ENCODE results near the gene TMUB1. TPM values are rescaled to one million over a fixed set of nuclear protein-coding genes. Genes with fewer than 3 reads are reported as not detected.

TMUB1 gene
- total and polyA plus RNA-seq, 9 of the 15 experiments (the other 6 are each of a cell fraction or from before 2014, with no cell fraction given), result 0.14 to 241 (median 74.1) TPM

DNA sequence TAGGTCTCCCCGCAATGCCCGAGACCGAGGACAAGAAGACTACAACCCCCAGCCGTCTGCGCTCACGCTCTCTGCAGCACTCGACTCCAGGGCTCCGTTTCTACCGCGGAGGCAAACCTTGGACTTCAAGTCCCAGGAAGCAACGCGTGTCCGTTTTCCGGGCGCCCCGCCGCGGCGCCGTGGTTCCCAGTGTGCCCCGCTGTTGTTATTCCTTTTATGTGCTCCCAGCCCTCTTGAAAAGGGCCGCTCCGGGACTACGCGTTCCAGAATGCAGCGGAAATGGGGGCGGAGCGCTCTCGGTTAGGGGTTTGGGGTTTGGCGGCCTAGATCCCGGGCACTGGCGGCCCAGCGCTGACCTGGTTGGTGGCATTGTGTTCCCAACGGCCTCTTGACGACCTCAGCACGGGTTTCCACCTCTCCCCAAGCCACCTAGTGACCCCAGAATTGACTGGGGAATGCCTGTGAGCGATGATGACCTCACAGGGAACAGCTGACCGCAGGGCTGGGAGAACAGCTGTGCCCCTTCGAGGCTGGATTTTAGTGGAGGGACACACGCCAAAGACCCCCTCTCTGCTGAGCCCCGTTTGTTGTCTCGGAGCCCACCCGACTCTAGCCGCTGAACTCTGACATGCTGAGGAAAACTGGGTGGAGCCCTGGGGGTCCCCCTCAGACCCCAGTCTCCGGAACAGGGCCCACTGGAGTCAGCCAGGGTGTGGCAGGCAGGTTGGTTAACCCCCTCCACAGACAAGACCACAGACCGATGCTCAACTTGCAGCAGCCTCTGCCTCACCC, 25.1 kb downstream of the TMUB1 start:
- BruUV-seq (replicated peaks), result no TSS peak
- TF ChIP-seq, protein P1, sequence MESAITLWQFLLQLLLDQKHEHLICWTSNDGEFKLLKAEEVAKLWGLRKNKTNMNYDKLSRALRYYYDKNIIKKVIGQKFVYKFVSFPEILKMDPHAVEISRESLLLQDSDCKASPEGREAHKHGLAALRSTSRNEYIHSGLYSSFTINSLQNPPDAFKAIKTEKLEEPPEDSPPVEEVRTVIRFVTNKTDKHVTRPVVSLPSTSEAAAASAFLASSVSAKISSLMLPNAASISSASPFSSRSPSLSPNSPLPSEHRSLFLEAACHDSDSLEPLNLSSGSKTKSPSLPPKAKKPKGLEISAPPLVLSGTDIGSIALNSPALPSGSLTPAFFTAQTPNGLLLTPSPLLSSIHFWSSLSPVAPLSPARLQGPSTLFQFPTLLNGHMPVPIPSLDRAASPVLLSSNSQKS (CRISPR knock-in tag; IDR thresholded peaks at IDR 0.05), result no peak
- TF ChIP-seq ZNF695 (CRISPR knock-in tag; IDR thresholded peaks at IDR 0.05) (no peak), ZNF584 (CRISPR knock-in tag; IDR thresholded peaks at IDR 0.05; ENCODE audit: low read depth) (0 out of 2 replicates have a peak, but pooled peaks have one; percentile 70), ZC3H8 (IDR thresholded peaks at IDR 0.05) (no peak), POLR2B (IDR thresholded peaks at IDR 0.05; ENCODE audit: low read depth, partially characterized antibody) (peak; percentile 70), ZNF121 (CRISPR knock-in tag; conservative IDR thresholded peaks at IDR 0.05) (no peak), HEY1 (CRISPR knock-in tag; IDR thresholded peaks at IDR 0.05; ENCODE audit: borderline replicate concordance) (peak; percentile 69; the same call in 1 of the 2 replicates), SMAD1 (IDR thresholded peaks at IDR 0.05; ENCODE audit: low read depth, low read length, partially characterized antibody) (peak; percentile 20), CC2D1A (IDR thresholded peaks at IDR 0.05) (0 out of 2 replicates have a peak, but pooled peaks have one; percentile 12), FOXA3 (CRISPR knock-in tag; conservative IDR thresholded peaks at IDR 0.05 in 1 of 2, IDR thresholded peaks at IDR 0.05 in 1 of 2) (no peak), HDAC6 (IDR thresholded peaks at IDR 0.05; ENCODE audit: low read depth, low read length) (no peak), ZNF124 (CRISPR knock-in tag; IDR thresholded peaks at IDR 0.05) (no peak), KAT7 (CRISPR knock-in tag; IDR thresholded peaks at IDR 0.05; ENCODE audit: borderline replicate concordance) (no peak), SOX6 (IDR thresholded peaks at IDR 0.05) (peak; percentile 49; the same call in 1 of the 2 replicates), MAFK (IDR thresholded peaks at IDR 0.05; ENCODE audit: low read length) (peak; percentile 19; the same call in 1 of the 2 replicates), FOXJ2 (tag; IDR thresholded peaks at IDR 0.05) (peak; percentile 85), JUN (IDR thresholded peaks at IDR 0.05; ENCODE audit: borderline replicate concordance, low read depth, low read length) (peak; percentile 73; the same call in 1 of the 2 replicates), JUN (CRISPR knock-in tag; IDR thresholded peaks at IDR 0.05; ENCODE audit: borderline replicate concordance) (no peak)
- TF ChIP-seq, protein P2, sequence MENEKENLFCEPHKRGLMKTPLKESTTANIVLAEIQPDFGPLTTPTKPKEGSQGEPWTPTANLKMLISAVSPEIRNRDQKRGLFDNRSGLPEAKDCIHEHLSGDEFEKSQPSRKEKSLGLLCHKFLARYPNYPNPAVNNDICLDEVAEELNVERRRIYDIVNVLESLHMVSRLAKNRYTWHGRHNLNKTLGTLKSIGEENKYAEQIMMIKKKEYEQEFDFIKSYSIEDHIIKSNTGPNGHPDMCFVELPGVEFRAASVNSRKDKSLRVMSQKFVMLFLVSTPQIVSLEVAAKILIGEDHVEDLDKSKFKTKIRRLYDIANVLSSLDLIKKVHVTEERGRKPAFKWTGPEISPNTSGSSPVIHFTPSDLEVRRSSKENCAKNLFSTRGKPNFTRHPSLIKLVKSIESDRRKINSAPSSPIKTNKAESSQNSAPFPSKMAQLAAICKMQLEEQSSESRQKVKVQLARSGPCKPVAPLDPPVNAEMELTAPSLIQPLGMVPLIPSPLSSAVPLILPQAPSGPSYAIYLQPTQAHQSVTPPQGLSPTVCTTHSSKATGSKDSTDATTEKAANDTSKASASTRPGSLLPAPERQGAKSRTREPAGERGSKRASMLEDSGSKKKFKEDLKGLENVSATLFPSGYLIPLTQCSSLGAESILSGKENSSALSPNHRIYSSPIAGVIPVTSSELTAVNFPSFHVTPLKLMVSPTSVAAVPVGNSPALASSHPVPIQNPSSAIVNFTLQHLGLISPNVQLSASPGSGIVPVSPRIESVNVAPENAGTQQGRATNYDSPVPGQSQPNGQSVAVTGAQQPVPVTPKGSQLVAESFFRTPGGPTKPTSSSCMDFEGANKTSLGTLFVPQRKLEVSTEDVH (IDR thresholded peaks at IDR 0.05; ENCODE audit: low read depth, partially characterized antibody), result peak; percentile 21

More for the DNA sequence above, 25.1 kb downstream of the TMUB1 start:
- intact Hi-C loops (cut with micrococcal nuclease), result loop anchor here (1.0 kb wide), 2 partner anchors 19 to 30 kb away; partner anchors contain the start of gene ABCB8
- ChIA-PET POLR2A (interaction anchor here (0.6 to 1.7 kb wide), 6 partner anchors 10 to 158 kb away, joined by 3 to 9 read pairs (median 5); partner anchors contain the start of genes ABCB8 and FASTK), CTCF (ENCODE audit: low intra/inter-chr PET ratio) (interaction anchor here (0.6 to 2.9 kb wide), 2 partner anchors 29 to 186 kb away, joined by 3 to 14 read pairs; partner anchors contain the start of gene ABCB8)
- Histone ChIP-seq H3K79me2 (ENCODE audit: control insufficient read depth, insufficient read depth, low read length) (peaks cover 44% of the 10 kb centered on the region), H3K27ac (ENCODE audit: extremely low read depth, low read depth, low read length) (peak overlapping the region; percentile 90), H3K4me3 (peak overlapping the region; percentile 84), H3K9me1 (ENCODE audit: control insufficient read depth, insufficient read depth, low read length) (no peaks in the 10 kb centered on the region), H3K36me3 (ENCODE audit: control insufficient read depth, insufficient read depth, low read length) (peaks cover 9% of the 10 kb centered on the region; the same call in 2 of the 3 replicates), H3K4me1 (replicated peaks in 1 of 2; ENCODE audit: control insufficient read depth in 2 of 2, insufficient read depth in 2 of 2, low read length in 2 of 2) (peaks cover 59 to 75% of the 10 kb centered on the region in 2 experiments), H4K20me1 (replicated peaks; ENCODE audit: control insufficient read depth, insufficient read depth, low read length) (peaks cover 10% of the 10 kb centered on the region), H3K27me3 (ENCODE audit: control insufficient read depth in 2 of 2, insufficient read depth in 2 of 2, low read length in 2 of 2) (no peaks in the 10 kb centered on the region), H3K4me2 (ENCODE audit: insufficient read depth, low read length) (peak overlapping the region; percentile 94), H3K9ac (ENCODE audit: insufficient read depth in 1 of 2, low read depth in 2 of 2, low read length in 2 of 2) (peak overlapping the region; percentile 85 to 91), H3K9me3 (replicated peaks; ENCODE audit: control insufficient read depth, insufficient read depth, low read depth, low read length) (no peaks in the 10 kb centered on the region), H2AFZ (ENCODE audit: low read depth, low read length) (peak overlapping the region; percentile 91)
- WGBS (ENCODE audit: insufficient coverage, low coverage, missing lambda C conversion rate), result under 1% methylated on average over 46 of the region's 46 CpGs
- in situ Hi-C loops (cut with MboI), result no loop called here
- peak; percentile 96 to 100 (median 98) for DNase-seq (ENCODE audit: extremely low read depth in 1 of 4, low spot score in 3 of 4)
- FAIRE-seq, result peak; percentile 99
- ATAC-seq, result peak; percentile 86

Data from K562 (cell line).